Measurements from ENCODE around the gene GABARAPL1.

- no peak for TF ChIP-seq POLR2A (IDR thresholded peaks at IDR 0.05; ENCODE audit: low read depth, low read length)
- TF ChIP-seq POLR2AphosphoS5 (IDR thresholded peaks at IDR 0.05; ENCODE audit: low read depth, low read length) = no peak
- 0 out of 2 replicates have a peak, but pooled peaks have one; percentile 25 for TF ChIP-seq POU2F2 (IDR thresholded peaks at IDR 0.05; ENCODE audit: low read depth, low read length)
Measured at GRCh38 chr12:10196210-10196609, 16.5 kb upstream of the GABARAPL1 start.
